BLaER1 treated with 17β-estradiol and CSF1 and Interleukin-3, amounts not matched to agents 10 nM and 100 nM (cell line): ENCODE measurements around the gene FAM13A.

Experiments used
- H3K27ac ChIP-seq, 11 experiments: shearing (Covaris generic); formaldehyde crosslinking; 2 replicates each; pipeline ENCODE4 v1.8.1; 2022
- H3K27me3 ChIP-seq, 11 experiments: shearing (Covaris generic); formaldehyde crosslinking; 2 replicates each; pipeline ENCODE4 v1.8.1; 2022
- H3K36me3 ChIP-seq, 11 experiments: shearing (Covaris generic); formaldehyde crosslinking; 2 replicates each; pipeline ENCODE4 v1.8.1; 2022
- H3K4me1 ChIP-seq, 10 experiments: shearing (Covaris generic); formaldehyde crosslinking; 2 replicates each; pipeline ENCODE4 v1.8.1; 2022
- H3K4me2 ChIP-seq, 11 experiments: shearing (Covaris generic); formaldehyde crosslinking; 2 replicates each; pipeline ENCODE4 v1.8.1; 2022
- H3K4me3 ChIP-seq, 10 experiments: shearing (Covaris generic); formaldehyde crosslinking; 2 replicates each; pipeline ENCODE4 v1.8.1; 2022
- H3K9ac ChIP-seq, 11 experiments: shearing (Covaris generic); formaldehyde crosslinking; 2 replicates each; pipeline ENCODE4 v1.8.1; 2022
- H3K9me3 ChIP-seq, 11 experiments: shearing (Covaris generic); formaldehyde crosslinking; replicated peaks in 1 of 11; 2 replicates each; pipeline ENCODE4 v1.8.1; 2022
- H4K20me1 ChIP-seq, 11 experiments: shearing (Covaris generic); formaldehyde crosslinking; 2 replicates each; pipeline ENCODE4 v1.8.1; 2022
- Cebpa-rat ChIP-seq, 11 experiments: shearing (Covaris generic); IDR thresholded peaks; 2 replicates each; pipeline ENCODE4 v1.8.1; 2022

Gene FAM13A

DNA sequence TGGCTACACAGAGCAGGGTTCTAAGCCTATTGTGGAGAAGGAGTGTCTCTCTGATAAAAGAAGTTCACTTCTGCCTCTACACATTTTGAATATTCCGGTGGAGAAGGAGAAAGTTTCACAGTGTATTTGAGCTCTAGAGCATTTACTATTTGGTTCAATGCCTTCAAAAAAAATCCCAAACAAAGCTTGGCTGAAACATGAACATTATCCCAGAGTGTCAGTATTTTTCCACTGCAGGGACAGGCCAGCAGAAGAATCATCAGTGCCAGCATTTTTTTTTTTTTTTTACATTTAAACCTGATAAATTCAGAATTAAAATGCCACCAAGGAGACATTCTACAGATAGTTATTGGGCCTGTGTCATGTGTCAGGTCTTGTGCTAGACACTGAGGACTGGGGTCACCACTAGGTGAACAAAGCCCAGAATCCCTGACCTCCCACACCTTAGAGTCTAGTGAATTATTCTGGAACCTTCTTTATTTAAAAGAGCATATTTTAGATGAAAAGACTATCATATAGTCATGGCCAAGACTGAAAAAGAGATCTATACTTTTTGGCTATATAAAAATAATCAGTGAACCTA is 311.3 kb downstream of the FAM13A start:
- Histone ChIP-seq H3K9ac (no peak overlapping the region), H3K9me3 (0 out of 22 replicates have a peak, but pooled peaks cover 0 to 5% (median 0%) of the 10 kb centered on the region in 11 experiments), H3K4me3 (no peak overlapping the region), H3K27ac (no peak overlapping the region), H3K27me3 (no peaks in the 10 kb centered on the region), H3K4me1 (peaks cover 0 to 20% (median 17%) of the 10 kb centered on the region in 10 experiments; a peak in 15 of 20 replicates), H3K4me2 (no peak overlapping the region), H3K36me3 (peaks cover 0 to 100% (median 0%) of the 10 kb centered on the region in 11 experiments; a peak in 9 of 22 replicates), H4K20me1 (peaks cover 0 to 21% (median 0%) of the 10 kb centered on the region in 11 experiments; a peak in 3 of 22 replicates)
- TF ChIP-seq Cebpa-rat (IDR thresholded peaks at IDR 0.05): no peak

- TF ChIP-seq Cebpa-rat (IDR thresholded peaks at IDR 0.05): no peak
- Histone ChIP-seq H3K27me3 (no peaks in the 10 kb centered on the region), H4K20me1 (peaks cover 0 to 24% (median 0%) of the 10 kb centered on the region in 11 experiments; a peak in 3 of 22 replicates), H3K36me3 (peaks cover 0 to 100% (median 0%) of the 10 kb centered on the region in 11 experiments; a peak in 9 of 22 replicates), H3K4me2 (no peak overlapping the region), H3K9ac (no peak overlapping the region), H3K9me3 (0 out of 22 replicates have a peak, but pooled peaks cover 0 to 5% (median 0%) of the 10 kb centered on the region in 11 experiments), H3K4me1 (peaks cover 0 to 20% (median 17%) of the 10 kb centered on the region in 10 experiments; a peak in 15 of 20 replicates), H3K4me3 (no peak overlapping the region), H3K27ac (no peak overlapping the region)
Measured at GRCh38 chr4:88745175-88745574, 311.8 kb downstream of the FAM13A start.

DNA sequence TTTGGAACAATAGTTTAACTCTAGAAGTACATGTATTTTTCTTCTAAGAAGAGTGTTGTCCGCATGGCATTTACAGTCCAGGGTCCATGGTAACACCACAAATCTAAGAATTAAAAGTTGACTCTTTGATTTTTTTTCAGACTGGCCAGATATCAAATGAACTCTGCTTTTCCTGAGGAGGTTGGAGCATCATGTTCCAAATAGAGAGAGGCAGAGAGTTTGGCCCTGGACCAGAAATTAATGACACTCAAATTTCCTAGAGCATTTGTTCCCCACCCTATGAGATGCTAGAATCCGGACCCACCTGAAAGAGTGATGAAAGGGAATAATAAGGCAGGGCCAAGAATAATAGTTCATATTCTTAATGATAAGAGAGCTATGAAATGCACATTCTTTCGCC is 312.4 kb downstream of the FAM13A start:
- no peaks in the 10 kb centered on the region for H3K27me3 ChIP-seq
- no peak overlapping the region for H3K9ac ChIP-seq
- TF ChIP-seq Cebpa-rat (IDR thresholded peaks at IDR 0.05): no peak
- H3K4me2 ChIP-seq: no peak overlapping the region
- peaks cover 0 to 20% (median 17%) of the 10 kb centered on the region in 10 experiments; a peak in 15 of 20 replicates for H3K4me1 ChIP-seq
- 0 out of 22 replicates have a peak, but pooled peaks cover 0 to 5% (median 0%) of the 10 kb centered on the region in 11 experiments for H3K9me3 ChIP-seq
- peaks cover 0 to 100% (median 0%) of the 10 kb centered on the region in 11 experiments; a peak in 9 of 22 replicates for H3K36me3 ChIP-seq
- no peak overlapping the region for H3K4me3 ChIP-seq
- H3K27ac ChIP-seq: no peak overlapping the region
- peaks cover 0 to 24% (median 0%) of the 10 kb centered on the region in 11 experiments; a peak in 3 of 22 replicates for H4K20me1 ChIP-seq

DNA sequence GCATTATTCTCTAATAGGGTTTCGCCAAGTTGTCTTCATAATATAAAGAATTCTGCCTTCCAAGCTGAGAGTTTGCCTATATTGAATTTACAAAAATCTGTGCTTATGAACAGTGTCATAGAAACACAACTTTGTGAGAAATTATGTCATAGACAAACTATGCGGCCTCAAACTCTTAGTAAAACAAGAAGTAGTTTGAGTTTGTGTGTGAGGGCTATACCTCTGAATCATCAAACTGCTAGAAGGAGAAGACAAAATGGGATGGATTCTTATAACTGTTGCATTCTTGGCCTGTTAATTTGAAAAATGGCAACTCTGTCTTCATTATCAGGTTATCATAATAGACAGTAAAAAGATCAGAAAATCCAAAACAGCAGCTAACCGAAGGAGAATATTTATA is 313.3 kb downstream of the FAM13A start:
- no peak for TF ChIP-seq Cebpa-rat (IDR thresholded peaks at IDR 0.05)
- no peak overlapping the region for H3K27ac ChIP-seq

GRCh38 chr4:88742561-88742960 is 314.4 kb downstream of the FAM13A start:
- H3K36me3 ChIP-seq: peaks cover 0 to 100% (median 0%) of the 10 kb centered on the region in 11 experiments; a peak in 9 of 22 replicates
- no peaks in the 10 kb centered on the region for H3K27me3 ChIP-seq
- no peak for TF ChIP-seq Cebpa-rat (IDR thresholded peaks at IDR 0.05)
- peaks cover 0 to 29% (median 25%) of the 10 kb centered on the region in 10 experiments; a peak in 16 of 20 replicates for H3K4me1 ChIP-seq
- no peaks in the 10 kb centered on the region for H3K9me3 ChIP-seq
- H3K9ac ChIP-seq: no peak overlapping the region
- no peak overlapping the region for H3K4me3 ChIP-seq
- H4K20me1 ChIP-seq: peaks cover 0 to 39% (median 0%) of the 10 kb centered on the region in 11 experiments; a peak in 4 of 22 replicates
- H3K27ac ChIP-seq: no peak overlapping the region; a peak in 1 of 22 replicates
- peak overlapping the region in 8 of 11 experiments; percentile 25 to 75 (median 54); a peak in 16 of 22 replicates for H3K4me2 ChIP-seq

More for the DNA sequence above, 313.3 kb downstream of the FAM13A start:
- H3K4me1 ChIP-seq: peaks cover 0 to 20% (median 17%) of the 10 kb centered on the region in 10 experiments; a peak in 15 of 20 replicates
- no peak overlapping the region for H3K9ac ChIP-seq
- no peaks in the 10 kb centered on the region for H3K27me3 ChIP-seq
- H3K9me3 ChIP-seq: no peaks in the 10 kb centered on the region
- H3K4me2 ChIP-seq: peak overlapping the region in 1 of 11 experiments; percentile 53; a peak in 3 of 22 replicates
- H4K20me1 ChIP-seq: peaks cover 0 to 28% (median 0%) of the 10 kb centered on the region in 11 experiments; a peak in 3 of 22 replicates
- H3K36me3 ChIP-seq: peaks cover 0 to 100% (median 0%) of the 10 kb centered on the region in 11 experiments; a peak in 9 of 22 replicates
- H3K4me3 ChIP-seq: no peak overlapping the region

DNA sequence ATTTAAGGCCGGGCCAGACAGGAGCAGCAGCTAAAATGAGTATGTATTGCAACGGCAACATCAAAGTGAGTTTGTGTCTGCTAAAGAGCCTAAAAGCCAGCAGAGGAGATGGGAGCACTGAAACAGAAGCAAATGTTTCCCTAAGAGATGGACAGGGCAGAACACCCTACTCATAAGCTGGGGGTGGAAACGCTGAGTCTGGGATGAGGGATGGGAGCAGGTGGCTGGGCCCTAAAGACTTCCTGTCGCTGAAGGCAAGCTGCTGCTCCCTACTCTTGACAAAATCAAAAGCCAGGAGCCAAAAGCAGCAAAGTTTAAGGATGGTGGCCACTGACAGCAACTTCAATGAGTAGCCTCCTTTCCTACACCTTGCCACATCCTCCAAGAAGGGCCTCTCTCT is 318.8 kb downstream of the FAM13A start:
- Histone ChIP-seq H3K9ac (no peak overlapping the region), H3K9me3 (no peaks in the 10 kb centered on the region), H3K27me3 (no peaks in the 10 kb centered on the region), H3K4me3 (no peak overlapping the region), H4K20me1 (peaks cover 0 to 53% (median 0%) of the 10 kb centered on the region in 11 experiments; a peak in 3 of 22 replicates), H3K27ac (no peak overlapping the region), H3K4me2 (peak overlapping the region in 6 of 11 experiments; percentile 23 to 62 (median 48); a peak in 9 of 22 replicates), H3K4me1 (peaks cover 0 to 31% (median 27%) of the 10 kb centered on the region in 10 experiments; a peak in 16 of 20 replicates), H3K36me3 (peaks cover 0 to 100% (median 0%) of the 10 kb centered on the region in 11 experiments; a peak in 9 of 22 replicates)
- no peak for TF ChIP-seq Cebpa-rat (IDR thresholded peaks at IDR 0.05)

DNA sequence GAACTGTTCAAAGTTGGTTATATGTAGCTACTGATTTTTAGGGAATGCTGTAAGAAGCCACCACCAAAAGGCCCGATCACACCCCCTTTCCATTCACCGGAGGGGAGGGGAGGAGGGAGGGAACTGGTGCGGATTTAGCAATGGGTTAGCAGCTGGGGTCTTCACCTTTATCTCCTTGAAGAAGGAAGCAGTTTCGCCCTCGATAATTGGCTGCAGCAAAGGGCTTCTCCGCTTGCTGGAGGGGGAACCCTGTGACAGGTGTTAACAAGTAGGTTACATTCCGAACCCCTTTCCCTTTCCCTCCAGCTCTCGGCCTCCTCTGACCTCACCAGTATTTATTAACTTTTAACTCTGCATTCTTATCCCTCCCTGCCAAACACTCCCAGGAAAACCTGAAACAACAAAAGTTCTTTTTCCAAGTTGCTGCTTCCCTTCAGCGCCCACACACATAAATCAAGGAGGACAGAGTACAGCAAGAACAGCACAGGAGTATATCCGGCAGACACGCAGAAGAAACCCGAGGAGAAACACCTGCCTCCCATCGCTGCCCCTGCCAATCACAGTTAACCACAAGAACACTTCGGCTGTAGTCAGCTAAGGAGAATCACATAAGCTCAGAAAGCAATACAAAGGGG is 319.6 kb downstream of the FAM13A start:
- peaks cover 0 to 100% (median 0%) of the 10 kb centered on the region in 11 experiments; a peak in 9 of 22 replicates for H3K36me3 ChIP-seq
- H4K20me1 ChIP-seq: peaks cover 0 to 49% (median 0%) of the 10 kb centered on the region in 11 experiments; a peak in 3 of 22 replicates
- no peaks in the 10 kb centered on the region for H3K27me3 ChIP-seq
- H3K9me3 ChIP-seq: no peaks in the 10 kb centered on the region
- H3K4me1 ChIP-seq: peaks cover 0 to 24% (median 19%) of the 10 kb centered on the region in 10 experiments; a peak in 16 of 20 replicates
- TF ChIP-seq Cebpa-rat (IDR thresholded peaks at IDR 0.05): no peak
- no peak overlapping the region for H3K9ac ChIP-seq
- no peak overlapping the region for H3K27ac ChIP-seq
- no peak overlapping the region for H3K4me3 ChIP-seq
- H3K4me2 ChIP-seq: peak overlapping the region in 8 of 11 experiments; percentile 10 to 62 (median 42); a peak in 13 of 22 replicates

DNA sequence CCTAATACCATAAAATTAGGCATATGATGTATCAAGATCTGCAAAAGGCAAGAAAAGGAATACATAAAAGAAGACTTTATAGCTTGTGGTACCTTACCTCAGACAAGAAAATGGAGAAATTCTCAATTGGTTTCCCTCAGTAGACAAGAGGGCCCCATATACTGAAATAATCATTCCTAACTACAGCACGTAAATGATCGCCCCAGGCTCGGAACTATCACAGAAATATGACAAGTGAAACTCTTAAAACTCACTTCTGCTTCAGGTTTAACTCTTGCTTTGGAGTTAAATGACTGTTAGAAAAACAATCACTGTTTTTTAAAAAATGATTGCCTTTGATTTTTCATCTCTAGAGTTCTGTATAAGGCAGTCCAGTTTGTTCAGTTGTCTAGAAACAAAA is 320.7 kb downstream of the FAM13A start:
- H3K27me3 ChIP-seq: no peaks in the 10 kb centered on the region
- no peak overlapping the region for H3K27ac ChIP-seq
- no peak overlapping the region for H3K4me2 ChIP-seq
- no peak for TF ChIP-seq Cebpa-rat (IDR thresholded peaks at IDR 0.05)
- H3K36me3 ChIP-seq: peaks cover 0 to 100% (median 0%) of the 10 kb centered on the region in 11 experiments; a peak in 9 of 22 replicates
- H4K20me1 ChIP-seq: peaks cover 0 to 38% (median 0%) of the 10 kb centered on the region in 11 experiments; a peak in 3 of 22 replicates
- H3K4me3 ChIP-seq: no peak overlapping the region
- H3K4me1 ChIP-seq: peaks cover 0 to 15% (median 13%) of the 10 kb centered on the region in 10 experiments; a peak in 14 of 20 replicates
- no peak overlapping the region for H3K9ac ChIP-seq
- H3K9me3 ChIP-seq: no peaks in the 10 kb centered on the region
